ENCODE data around the gene RPL13. TPM values are rescaled to one million over a fixed set of nuclear protein-coding genes. Genes with fewer than 3 reads are reported as not detected.

Gene RPL13
- total RNA-seq, 1 experiment from 2014 or later, result 2,846 TPM

DNA sequence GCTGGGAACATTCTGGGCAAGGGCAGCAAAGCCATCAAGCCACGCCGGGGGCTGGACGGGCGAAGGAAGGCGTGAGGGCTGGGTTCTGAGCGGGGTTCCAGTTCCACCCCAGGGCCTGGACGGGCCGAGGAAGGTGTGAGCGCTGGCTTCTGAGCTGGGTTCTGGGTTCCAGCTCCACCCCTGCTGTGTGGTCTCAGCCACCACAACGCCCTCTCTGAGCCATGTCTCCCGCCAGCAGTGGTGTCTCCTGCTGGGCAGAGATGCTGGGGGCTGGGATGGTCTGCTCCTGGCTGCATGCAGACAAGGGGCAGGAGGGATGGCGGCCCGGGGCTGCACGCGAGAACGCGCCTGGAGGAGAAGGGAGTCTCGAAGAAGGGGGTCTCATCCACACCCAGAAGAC, 11.2 kb downstream of the RPL13 start:
- Mint-ChIP-seq H3K4me1 (ENCODE audit: low read depth, unreplicated experiment) (peaks cover 14% of the 10 kb centered on the region), H3K27me3 (ENCODE audit: insufficient read depth, unreplicated experiment) (no peaks in the 10 kb centered on the region), H3K4me3 (ENCODE audit: unreplicated experiment) (no peak overlapping the region), H3K27ac (ENCODE audit: unreplicated experiment) (no peak overlapping the region), H3K36me3 (ENCODE audit: insufficient read depth, unreplicated experiment) (peaks cover 46% of the 10 kb centered on the region), H3K9me3 (ENCODE audit: unreplicated experiment) (no peaks in the 10 kb centered on the region)
- no TSS peak for BruUV-seq (replicated peaks)
- no peaks in the 10 kb centered on the region for H3K36me3 ChIP-seq (ENCODE audit: control insufficient read depth, insufficient read depth, low read length)
- DNase-seq, result no peak
- ChIA-PET CTCF (no interaction called here), POLR2A (no interaction called here)
- H3K4me1 ChIP-seq, result peaks cover 27% of the 10 kb centered on the region
- no peaks in the 10 kb centered on the region for H3K27me3 ChIP-seq (replicated peaks; ENCODE audit: control insufficient read depth, insufficient read depth, low read length)
- H3K9me3 ChIP-seq, result no peaks in the 10 kb centered on the region
- TF ChIP-seq, protein P1, sequence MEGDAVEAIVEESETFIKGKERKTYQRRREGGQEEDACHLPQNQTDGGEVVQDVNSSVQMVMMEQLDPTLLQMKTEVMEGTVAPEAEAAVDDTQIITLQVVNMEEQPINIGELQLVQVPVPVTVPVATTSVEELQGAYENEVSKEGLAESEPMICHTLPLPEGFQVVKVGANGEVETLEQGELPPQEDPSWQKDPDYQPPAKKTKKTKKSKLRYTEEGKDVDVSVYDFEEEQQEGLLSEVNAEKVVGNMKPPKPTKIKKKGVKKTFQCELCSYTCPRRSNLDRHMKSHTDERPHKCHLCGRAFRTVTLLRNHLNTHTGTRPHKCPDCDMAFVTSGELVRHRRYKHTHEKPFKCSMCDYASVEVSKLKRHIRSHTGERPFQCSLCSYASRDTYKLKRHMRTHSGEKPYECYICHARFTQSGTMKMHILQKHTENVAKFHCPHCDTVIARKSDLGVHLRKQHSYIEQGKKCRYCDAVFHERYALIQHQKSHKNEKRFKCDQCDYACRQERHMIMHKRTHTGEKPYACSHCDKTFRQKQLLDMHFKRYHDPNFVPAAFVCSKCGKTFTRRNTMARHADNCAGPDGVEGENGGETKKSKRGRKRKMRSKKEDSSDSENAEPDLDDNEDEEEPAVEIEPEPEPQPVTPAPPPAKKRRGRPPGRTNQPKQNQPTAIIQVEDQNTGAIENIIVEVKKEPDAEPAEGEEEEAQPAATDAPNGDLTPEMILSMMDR (IDR thresholded peaks at IDR 0.05; ENCODE audit: insufficient read depth in 1 of 2, low read depth in 1 of 2, low read length in 1 of 2, severe bottlenecking in 1 of 2, unreplicated experiment in 1 of 2), result no peak
- no peak overlapping the region for H3K4me3 ChIP-seq (ENCODE audit: low read depth, low read length)
- intact Hi-C loops (cut with micrococcal nuclease; ENCODE audit: unreplicated experiment), result loop anchor here (1.0 kb wide), 1 partner anchor 70 kb away; no protein-coding TSS in a partner anchor

- BruUV-seq (replicated peaks), result no TSS peak
- ChIA-PET POLR2A (no interaction called here), CTCF (no interaction called here)
- intact Hi-C loops (cut with micrococcal nuclease; ENCODE audit: unreplicated experiment), result loop anchor here (1.0 kb wide), 1 partner anchor 69 kb away; no protein-coding TSS in a partner anchor
- Mint-ChIP-seq H3K36me3 (ENCODE audit: insufficient read depth, unreplicated experiment) (peaks cover 42% of the 10 kb centered on the region), H3K27ac (ENCODE audit: unreplicated experiment) (no peak overlapping the region), H3K27me3 (ENCODE audit: insufficient read depth, unreplicated experiment) (no peaks in the 10 kb centered on the region), H3K4me3 (ENCODE audit: unreplicated experiment) (no peak overlapping the region), H3K9me3 (ENCODE audit: unreplicated experiment) (no peaks in the 10 kb centered on the region), H3K4me1 (ENCODE audit: low read depth, unreplicated experiment) (peaks cover 14% of the 10 kb centered on the region)
- H3K4me3 ChIP-seq (ENCODE audit: low read depth, low read length), result no peak overlapping the region
- no peaks in the 10 kb centered on the region for H3K27me3 ChIP-seq (replicated peaks; ENCODE audit: control insufficient read depth, insufficient read depth, low read length)
- H3K9me3 ChIP-seq, result no peaks in the 10 kb centered on the region
- H3K4me1 ChIP-seq, result peaks cover 27% of the 10 kb centered on the region
- H3K36me3 ChIP-seq (ENCODE audit: control insufficient read depth, insufficient read depth, low read length), result no peaks in the 10 kb centered on the region
- TF ChIP-seq, protein P1 (IDR thresholded peaks at IDR 0.05; ENCODE audit: insufficient read depth in 1 of 2, low read depth in 1 of 2, low read length in 1 of 2, severe bottlenecking in 1 of 2, unreplicated experiment in 1 of 2), result no peak
- no peak for DNase-seq
These were observed 11.6 kb downstream of the RPL13 start for GRCh38 chr16:89572073-89572484.

GRCh38 chr16:89572485-89573205, 12.2 kb downstream of the RPL13 start:
- DNase-seq, result no peak
- H3K36me3 Mint-ChIP-seq (ENCODE audit: insufficient read depth, unreplicated experiment), result peaks cover 38% of the 10 kb centered on the region
- H3K27ac Mint-ChIP-seq (ENCODE audit: unreplicated experiment), result no peak overlapping the region
- Histone ChIP-seq H3K9me3 (no peaks in the 10 kb centered on the region), H3K27me3 (replicated peaks; ENCODE audit: control insufficient read depth, insufficient read depth, low read length) (no peaks in the 10 kb centered on the region), H3K4me3 (ENCODE audit: low read depth, low read length) (no peak overlapping the region), H3K4me1 (peaks cover 27% of the 10 kb centered on the region), H3K36me3 (ENCODE audit: control insufficient read depth, insufficient read depth, low read length) (no peaks in the 10 kb centered on the region)
- peak overlapping the region; percentile 32 for H3K4me3 Mint-ChIP-seq (ENCODE audit: unreplicated experiment)
- no peaks in the 10 kb centered on the region for H3K9me3 Mint-ChIP-seq (ENCODE audit: unreplicated experiment)
- CTCF ChIA-PET, result no interaction called here
- BruUV-seq (replicated peaks), result no TSS peak
- H3K4me1 Mint-ChIP-seq (ENCODE audit: low read depth, unreplicated experiment), result peaks cover 14% of the 10 kb centered on the region
- intact Hi-C loops (cut with micrococcal nuclease; ENCODE audit: unreplicated experiment), result loop anchor here (1.0 kb wide), 1 partner anchor 69 kb away; no protein-coding TSS in a partner anchor
- POLR2A ChIA-PET, result no interaction called here
- no peaks in the 10 kb centered on the region for H3K27me3 Mint-ChIP-seq (ENCODE audit: insufficient read depth, unreplicated experiment)
- TF ChIP-seq, protein P1 (IDR thresholded peaks at IDR 0.05; ENCODE audit: insufficient read depth in 1 of 2, low read depth in 1 of 2, low read length in 1 of 2, severe bottlenecking in 1 of 2, unreplicated experiment in 1 of 2), result no peak
